HepG2 (cell line): ENCODE data around the gene BTBD8. TPM values are rescaled to one million over a fixed set of nuclear protein-coding genes. Genes with fewer than 3 reads are reported as not detected.
A peak's percentile ranks its signal among the peaks of the same experiment; 100 is the strongest.

ENCODE experiments used
- CREB1 ChIP-seq, 2 experiments: fragments of 450-650 bp in 1 of 2; IDR thresholded peaks; 2 replicates each; pipeline ENCODE4 v1.6.1; 2016 to 2017; ENCODE audit warnings: control low read depth in 1 of 2, mild to moderate bottlenecking in 1 of 2, missing compliant biosample characterization in 1 of 2, missing genetic modification characterization in 1 of 2
- EP300 ChIP-seq, 3 experiments: sonication (generic) in 1 of 3; formaldehyde crosslinking in 1 of 3; IDR thresholded peaks; 2 replicates each; pipeline versions ENCODE4 v1.5.1 to v1.6.1; 2011 to 2020; ENCODE audit warnings: low read depth in 2 of 3, low read length in 2 of 3, borderline replicate concordance in 1 of 3, improper control_type of control experiment in 1 of 3, mild to moderate bottlenecking in 1 of 3, missing genetic modification reagents in 1 of 3, moderate library complexity in 1 of 3
- FOXA1 ChIP-seq, 2 experiments: fragments of 450-650 bp in 1 of 2; sonication (generic) in 1 of 2; formaldehyde crosslinking in 1 of 2; IDR thresholded peaks; 2 replicates each; pipeline versions ENCODE4 v1.4.0 to v1.6.1; 2016 to 2020; ENCODE audit warnings: missing genetic modification reagents in 1 of 2
- HMGA1 ChIP-seq: sonication (generic); formaldehyde crosslinking; conservative IDR thresholded peaks from 2 replicates; pipeline ENCODE4 v1.4.0; 2020; ENCODE audit warnings: missing genetic modification reagents
- HOXA7 ChIP-seq: sonication (generic); formaldehyde crosslinking; IDR thresholded peaks from 2 replicates; pipeline ENCODE4 v1.8.1; 2022; ENCODE audit warnings: mild to moderate bottlenecking, missing genetic modification reagents, moderate library complexity
- KLF6 ChIP-seq: IDR thresholded peaks from 2 replicates; pipeline ENCODE4 v1.8.0; 2016; ENCODE audit warnings: missing biosample characterization, missing genetic modification reagents
- MYC ChIP-seq: sonication (generic); formaldehyde crosslinking; IDR thresholded peaks from 2 replicates; pipeline ENCODE4 v1.9.0; 2021; ENCODE audit warnings: missing genetic modification reagents, borderline replicate concordance
- PCBP1 ChIP-seq: fragments of 200-400 bp; formaldehyde crosslinking; IDR thresholded peaks from 2 replicates; pipeline ENCODE4 v1.6.1; 2017; ENCODE audit warnings: mild to moderate bottlenecking, low read depth, low read length, borderline replicate concordance
- PITX1 ChIP-seq: sonication (generic); formaldehyde crosslinking; IDR thresholded peaks from 2 replicates; pipeline ENCODE4 v1.5.1; 2020; ENCODE audit warnings: mild to moderate bottlenecking, missing genetic modification reagents
- PRDM10 ChIP-seq: sonication (generic); formaldehyde crosslinking; IDR thresholded peaks from 2 replicates; pipeline ENCODE4 v1.4.0; 2020; ENCODE audit warnings: low read depth, missing genetic modification reagents
- ZNF138 ChIP-seq: sonication (generic); formaldehyde crosslinking; IDR thresholded peaks from 2 replicates; pipeline ENCODE4 v1.5.0; 2020; ENCODE audit warnings: mild to moderate bottlenecking, low read depth, missing genetic modification reagents
- ZNF225 ChIP-seq: sonication (generic); formaldehyde crosslinking; IDR thresholded peaks from 2 replicates; pipeline ENCODE4 v1.4.0; 2020; ENCODE audit warnings: mild to moderate bottlenecking, missing genetic modification reagents
- ZNF337 ChIP-seq: sonication (generic); formaldehyde crosslinking; IDR thresholded peaks from 2 replicates; pipeline ENCODE4 v1.5.1; 2020; ENCODE audit warnings: missing genetic modification reagents, low read depth, mild to moderate bottlenecking, borderline replicate concordance
- ZNF672 ChIP-seq: sonication (generic); formaldehyde crosslinking; IDR thresholded peaks from 2 replicates; pipeline ENCODE4 v1.8.1; 2022; ENCODE audit warnings: missing genetic modification reagents
- ZNF720 ChIP-seq: sonication (generic); formaldehyde crosslinking; IDR thresholded peaks from 2 replicates; pipeline ENCODE4 v1.4.0; 2020; ENCODE audit warnings: missing genetic modification reagents
- polyA plus RNA-seq, 8 experiments: library from polyadenylated mRNA; depleted of rRNA in 3 of 8; stranded (reverse) in 7 of 8; unstranded in 1 of 8; fragments of >200 nt; fragmentation: Illumina TruSeq in 4 of 8; extraction: Trizol in 4 of 8; gene quantifications; 2 replicates each; pipeline versions ENCODE4 v1.2.1 to v1.2.3, GENCODE V29; 2011 to 2016; ENCODE audit warnings: low read depth in 4 of 8, missing spikeins in 1 of 8, mixed read lengths in 1 of 8; ENCODE audit not compliant: insufficient read depth in 1 of 8
- total RNA-seq, 5 experiments: library from RNA; depleted of rRNA; stranded (reverse); fragments of >200 nt; fragmentation: Illumina TruSeq; extraction: Trizol; gene quantifications; 2 replicates each; pipeline ENCODE4 v1.2.3, GENCODE V29; 2016; ENCODE audit warnings: low read depth in 1 of 5
- TF ChIP-seq, protein P1 (sequence below): sonication (generic); formaldehyde crosslinking; IDR thresholded peaks from 2 replicates; pipeline ENCODE4 v1.4.0; 2020; ENCODE audit warnings: missing genetic modification reagents, borderline replicate concordance
- TF ChIP-seq, protein P2 (sequence below): sonication (generic); formaldehyde crosslinking; conservative IDR thresholded peaks from 2 replicates; pipeline ENCODE4 v1.4.0; 2020; ENCODE audit warnings: missing genetic modification reagents
- TF ChIP-seq, protein P3 (sequence below): sonication (generic); formaldehyde crosslinking; IDR thresholded peaks from 2 replicates; pipeline ENCODE4 v1.8.0; 2022; ENCODE audit warnings: missing genetic modification reagents, mild to moderate bottlenecking, moderate library complexity, borderline replicate concordance

The BTBD8 gene
- total and polyA plus RNA-seq, 2 of the 13 experiments (the other 11 are each of a cell fraction or from before 2014, with no cell fraction given) = 0.41 to 1.8 TPM

DNA sequence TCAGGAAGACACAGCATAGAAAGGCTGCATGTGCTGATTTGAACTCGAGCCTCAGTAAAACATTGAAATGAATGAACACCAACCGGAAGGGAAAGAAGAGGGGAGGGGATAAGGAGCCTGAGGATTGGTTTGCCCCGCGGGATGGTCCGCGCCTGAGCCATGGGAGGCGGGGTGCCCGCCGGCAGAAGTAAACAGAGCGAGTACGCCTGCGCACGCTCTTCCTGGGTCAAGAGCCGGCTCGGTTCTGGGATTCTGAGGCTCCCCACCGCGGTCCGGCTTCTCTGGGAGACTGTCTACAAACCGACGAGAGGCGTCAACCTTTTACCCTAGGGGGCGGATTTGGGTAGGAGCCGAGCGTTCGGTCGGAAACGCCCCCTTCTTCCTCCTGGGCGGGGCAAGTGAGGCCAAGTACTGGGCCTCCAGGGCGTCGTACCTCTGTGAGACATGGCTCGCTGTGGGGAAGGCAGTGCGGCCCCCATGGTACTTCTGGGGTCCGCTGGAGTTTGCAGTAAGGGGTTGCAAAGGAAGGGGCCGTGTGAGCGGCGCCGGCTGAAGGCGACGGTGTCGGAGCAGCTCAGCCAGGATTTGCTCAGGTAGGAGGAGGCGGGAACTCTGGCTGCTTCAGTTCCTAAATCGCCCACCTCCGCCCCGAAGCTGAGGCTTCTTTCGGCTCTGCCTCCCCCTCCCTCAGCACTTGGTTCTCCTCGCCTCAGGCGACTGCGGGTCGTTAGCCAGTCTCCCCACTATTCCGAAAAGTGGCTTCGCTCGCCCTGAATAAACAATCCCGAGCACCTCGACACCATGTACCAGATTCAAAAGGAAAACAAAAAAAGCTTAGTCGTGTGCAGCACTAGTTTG lies at the start of gene BTBD8 (continued):
- TF ChIP-seq ZNF720 (CRISPR knock-in tag) (no peak), PITX1 (CRISPR knock-in tag) (0 out of 2 replicates have a peak, but pooled peaks have one; percentile 35), EP300 (IDR thresholded peaks at IDR 0.05; ENCODE audit: low read depth in 2 of 2, low read length in 2 of 2) (no peak), EP300 (CRISPR knock-in tag; IDR thresholded peaks at IDR 0.05; ENCODE audit: borderline replicate concordance) (no peak), ZNF672 (CRISPR knock-in tag) (no peak), PRDM10 (CRISPR knock-in tag) (peak; percentile 96), HMGA1 (CRISPR knock-in tag) (no peak), CREB1 (IDR thresholded peaks at IDR 0.05) (no peak), CREB1 (CRISPR knock-in tag; IDR thresholded peaks at IDR 0.05) (0 out of 2 replicates have a peak, but pooled peaks have one; percentile 31), HOXA7 (CRISPR knock-in tag) (no peak), PCBP1 (0 out of 2 replicates have a peak, but pooled peaks have one; percentile 17), MYC (peak; percentile 55; the same call in 1 of the 2 replicates), ZNF225 (CRISPR knock-in tag) (peak; percentile 77; the same call in 1 of the 2 replicates), ZNF138 (CRISPR knock-in tag) (no peak), KLF6 (CRISPR knock-in tag) (no peak), FOXA1 (IDR thresholded peaks at IDR 0.05) (no peak), FOXA1 (CRISPR knock-in tag; IDR thresholded peaks at IDR 0.05) (peak; percentile 87), ZNF337 (CRISPR knock-in tag) (no peak)
- TF ChIP-seq, protein P1, sequence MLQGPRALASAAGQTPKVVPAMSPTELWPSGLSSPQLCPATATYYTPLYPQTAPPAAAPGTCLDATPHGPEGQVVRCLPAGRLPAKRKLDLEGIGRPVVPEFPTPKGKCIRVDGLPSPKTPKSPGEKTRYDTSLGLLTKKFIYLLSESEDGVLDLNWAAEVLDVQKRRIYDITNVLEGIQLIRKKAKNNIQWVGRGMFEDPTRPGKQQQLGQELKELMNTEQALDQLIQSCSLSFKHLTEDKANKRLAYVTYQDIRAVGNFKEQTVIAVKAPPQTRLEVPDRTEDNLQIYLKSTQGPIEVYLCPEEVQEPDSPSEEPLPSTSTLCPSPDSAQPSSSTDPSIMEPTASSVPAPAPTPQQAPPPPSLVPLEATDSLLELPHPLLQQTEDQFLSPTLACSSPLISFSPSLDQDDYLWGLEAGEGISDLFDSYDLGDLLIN (CRISPR knock-in tag) = no peak
- TF ChIP-seq, protein P2, sequence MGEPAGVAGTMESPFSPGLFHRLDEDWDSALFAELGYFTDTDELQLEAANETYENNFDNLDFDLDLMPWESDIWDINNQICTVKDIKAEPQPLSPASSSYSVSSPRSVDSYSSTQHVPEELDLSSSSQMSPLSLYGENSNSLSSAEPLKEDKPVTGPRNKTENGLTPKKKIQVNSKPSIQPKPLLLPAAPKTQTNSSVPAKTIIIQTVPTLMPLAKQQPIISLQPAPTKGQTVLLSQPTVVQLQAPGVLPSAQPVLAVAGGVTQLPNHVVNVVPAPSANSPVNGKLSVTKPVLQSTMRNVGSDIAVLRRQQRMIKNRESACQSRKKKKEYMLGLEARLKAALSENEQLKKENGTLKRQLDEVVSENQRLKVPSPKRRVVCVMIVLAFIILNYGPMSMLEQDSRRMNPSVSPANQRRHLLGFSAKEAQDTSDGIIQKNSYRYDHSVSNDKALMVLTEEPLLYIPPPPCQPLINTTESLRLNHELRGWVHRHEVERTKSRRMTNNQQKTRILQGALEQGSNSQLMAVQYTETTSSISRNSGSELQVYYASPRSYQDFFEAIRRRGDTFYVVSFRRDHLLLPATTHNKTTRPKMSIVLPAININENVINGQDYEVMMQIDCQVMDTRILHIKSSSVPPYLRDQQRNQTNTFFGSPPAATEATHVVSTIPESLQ (CRISPR knock-in tag) = no peak
- TF ChIP-seq, protein P3, sequence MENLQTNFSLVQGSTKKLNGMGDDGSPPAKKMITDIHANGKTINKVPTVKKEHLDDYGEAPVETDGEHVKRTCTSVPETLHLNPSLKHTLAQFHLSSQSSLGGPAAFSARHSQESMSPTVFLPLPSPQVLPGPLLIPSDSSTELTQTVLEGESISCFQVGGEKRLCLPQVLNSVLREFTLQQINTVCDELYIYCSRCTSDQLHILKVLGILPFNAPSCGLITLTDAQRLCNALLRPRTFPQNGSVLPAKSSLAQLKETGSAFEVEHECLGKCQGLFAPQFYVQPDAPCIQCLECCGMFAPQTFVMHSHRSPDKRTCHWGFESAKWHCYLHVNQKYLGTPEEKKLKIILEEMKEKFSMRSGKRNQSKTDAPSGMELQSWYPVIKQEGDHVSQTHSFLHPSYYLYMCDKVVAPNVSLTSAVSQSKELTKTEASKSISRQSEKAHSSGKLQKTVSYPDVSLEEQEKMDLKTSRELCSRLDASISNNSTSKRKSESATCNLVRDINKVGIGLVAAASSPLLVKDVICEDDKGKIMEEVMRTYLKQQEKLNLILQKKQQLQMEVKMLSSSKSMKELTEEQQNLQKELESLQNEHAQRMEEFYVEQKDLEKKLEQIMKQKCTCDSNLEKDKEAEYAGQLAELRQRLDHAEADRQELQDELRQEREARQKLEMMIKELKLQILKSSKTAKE (CRISPR knock-in tag) = no peak
